Measurements from ENCODE around the gene CLDN20.

CLDN20 gene

GRCh38 chr6:155262655-155263054 lies 1.2 kb upstream of the CLDN20 start:
- H3K9me2 ChIP-seq (replicated peaks; ENCODE audit: insufficient read depth, low read length): no peaks in the 10 kb centered on the region
- no peak overlapping the region for H3K4me2 ChIP-seq (ENCODE audit: low read depth, low read length, poor library complexity, severe bottlenecking)
- TF ChIP-seq CTCF (IDR thresholded peaks at IDR 0.05; ENCODE audit: insufficient read depth, low read length, poor library complexity, severe bottlenecking) (no peak), EZH2phosphoT487 (conservative IDR thresholded peaks at IDR 0.05; ENCODE audit: low read length) (no peak)

GRCh38 chr6:155264693-155265320 lies 994 bp downstream of the CLDN20 start:
- no peaks in the 10 kb centered on the region for H3K9me3 ChIP-seq (ENCODE audit: insufficient read depth, low read length)
- H3K27ac ChIP-seq (ENCODE audit: low read depth, low read length): no peak overlapping the region
- no peak for TF ChIP-seq EZH2phosphoT487 (conservative IDR thresholded peaks at IDR 0.05; ENCODE audit: low read length)
- no peak for TF ChIP-seq CTCF (IDR thresholded peaks at IDR 0.05; ENCODE audit: insufficient read depth, low read length, poor library complexity, severe bottlenecking)
- no peak overlapping the region for H3K4me2 ChIP-seq (ENCODE audit: low read depth, low read length, poor library complexity, severe bottlenecking)
- no peaks in the 10 kb centered on the region for H3K9me2 ChIP-seq (replicated peaks; ENCODE audit: insufficient read depth, low read length)
- H4K20me1 ChIP-seq (ENCODE audit: low read depth, low read length): no peaks in the 10 kb centered on the region
- no peak overlapping the region for H2AFZ ChIP-seq (ENCODE audit: low read depth, low read length, severe bottlenecking)
- peaks cover 10% of the 10 kb centered on the region for H3K79me2 ChIP-seq (ENCODE audit: insufficient read depth, low read length)
- H3K27me3 ChIP-seq (ENCODE audit: low read length): no peaks in the 10 kb centered on the region
- H3K4me3 ChIP-seq (ENCODE audit: insufficient read depth, low read length, poor library complexity, severe bottlenecking): no peak overlapping the region
- no peaks in the 10 kb centered on the region for H3F3A ChIP-seq (ENCODE audit: insufficient read depth)
- no peak overlapping the region for H3K9ac ChIP-seq (ENCODE audit: low read length)
- H3K36me3 ChIP-seq (ENCODE audit: low read length): no peaks in the 10 kb centered on the region

More at GRCh38 chr6:155262655-155263054, 1.2 kb upstream of the CLDN20 start:
- no peak overlapping the region for H3K27ac ChIP-seq (ENCODE audit: low read depth, low read length)
- H3K9me3 ChIP-seq (ENCODE audit: insufficient read depth, low read length): no peaks in the 10 kb centered on the region
- no peak overlapping the region for H3K4me3 ChIP-seq (ENCODE audit: insufficient read depth, low read length, poor library complexity, severe bottlenecking)
- no peak overlapping the region for H2AFZ ChIP-seq (ENCODE audit: low read depth, low read length, severe bottlenecking)
- no peaks in the 10 kb centered on the region for H3K27me3 ChIP-seq (ENCODE audit: low read length)
- 0 out of 2 replicates have a peak, but pooled peaks cover 2% of the 10 kb centered on the region for H3F3A ChIP-seq (ENCODE audit: insufficient read depth)
- H4K20me1 ChIP-seq (ENCODE audit: low read depth, low read length): no peaks in the 10 kb centered on the region
- peaks cover 3% of the 10 kb centered on the region; the same call in 1 of the 2 replicates for H3K36me3 ChIP-seq (ENCODE audit: low read length)
- no peak overlapping the region for H3K9ac ChIP-seq (ENCODE audit: low read length)
- H3K79me2 ChIP-seq (ENCODE audit: insufficient read depth, low read length): peaks cover 10% of the 10 kb centered on the region

- Histone ChIP-seq H4K20me1 (ENCODE audit: low read depth, low read length) (no peaks in the 10 kb centered on the region), H3K4me2 (ENCODE audit: low read depth, low read length, poor library complexity, severe bottlenecking) (no peak overlapping the region), H2AFZ (ENCODE audit: low read depth, low read length, severe bottlenecking) (no peak overlapping the region), H3K9me3 (ENCODE audit: insufficient read depth, low read length) (no peaks in the 10 kb centered on the region), H3K9me2 (replicated peaks; ENCODE audit: insufficient read depth, low read length) (no peaks in the 10 kb centered on the region), H3K27me3 (ENCODE audit: low read length) (no peaks in the 10 kb centered on the region), H3K9ac (ENCODE audit: low read length) (no peak overlapping the region), H3K36me3 (ENCODE audit: low read length) (peaks cover 2% of the 10 kb centered on the region; the same call in 1 of the 2 replicates), H3K27ac (ENCODE audit: low read depth, low read length) (no peak overlapping the region), H3K4me3 (ENCODE audit: insufficient read depth, low read length, poor library complexity, severe bottlenecking) (no peak overlapping the region), H3K79me2 (ENCODE audit: insufficient read depth, low read length) (peaks cover 10% of the 10 kb centered on the region; the same call in 1 of the 2 replicates), H3F3A (ENCODE audit: insufficient read depth) (no peaks in the 10 kb centered on the region)
- TF ChIP-seq CTCF (IDR thresholded peaks at IDR 0.05; ENCODE audit: insufficient read depth, low read length, poor library complexity, severe bottlenecking): no peak
- TF ChIP-seq EZH2phosphoT487 (conservative IDR thresholded peaks at IDR 0.05; ENCODE audit: low read length): no peak
Observed at GRCh38 chr6:155265843-155266535, 2.2 kb downstream of the CLDN20 start.

All from SU-DHL-6 (cell line).